Right atrium auricular region (tissue), 2 donors: ENCODE data around the gene CASS4. TPM values are rescaled to one million over a fixed set of nuclear protein-coding genes. Genes with fewer than 3 reads are reported as not detected.
"Not testable (repeated sequence)": the region's sequence is repeated elsewhere in the genome, so short reads cannot be mapped to it uniquely, and the experiment has no call there.

ENCODE experiments used
- DNase-seq: peaks from one replicate; pipeline ENCODE4 v3.0.0-alpha.2; 2019; ENCODE audit warnings: low spot score
- H3K27ac ChIP-seq, 2 donors: fragments of 200-600 bp; sonication (generic); 1 replicate in 1 of 2; 2 replicates in 1 of 2; pipeline ENCODE4 v1.5.1; 2016 to 2019
- H3K27me3 ChIP-seq, 2 donors: fragments of 200-600 bp; sonication (generic); one replicate each; pipeline versions ENCODE4 v1.5.1 to v1.6.0; 2017 to 2019
- H3K36me3 ChIP-seq: fragments of 200-600 bp; sonication (generic); one replicate; pipeline ENCODE4 v1.5.1; 2016
- H3K4me1 ChIP-seq, 2 donors: fragments of 200-600 bp; sonication (generic); one replicate each; pipeline versions ENCODE4 v1.5.1 to v1.6.0; 2017 to 2019
- H3K4me3 ChIP-seq, 2 donors: fragments of 200-600 bp; sonication (generic); 1 replicate in 1 of 2; 2 replicates in 1 of 2; pipeline ENCODE4 v1.5.1; 2017 to 2019; ENCODE audit warnings: mild to moderate bottlenecking in 1 of 2, moderate library complexity in 1 of 2
- H3K9me3 ChIP-seq, 2 donors: fragments of 200-600 bp; sonication (generic); one replicate each; pipeline ENCODE4 v1.5.1; 2019
- CTCF ChIP-seq, 2 donors: fragments of 200-600 bp; sonication (generic); IDR thresholded peaks; one replicate each; pipeline ENCODE4 v1.5.1; 2019; ENCODE audit warnings: antibody characterized with exemption in 2 of 2
- total RNA-seq, 2 donors: library from RNA; depleted of rRNA; stranded (reverse); fragments of >200 nt; gene quantifications; one replicate each; pipeline ENCODE4 v1.1.0, GENCODE V29; 2016

CASS4 gene
- total RNA-seq, 2 donors from 2014 or later = 2.0 to 2.4 TPM

GRCh38 chr20:56389807-56390206 is 22.3 kb upstream of the CASS4 start:
- DNase-seq = no peak
- Histone ChIP-seq H3K27me3 (no peaks in the 10 kb centered on the region), H3K9me3 (no peaks in the 10 kb centered on the region), H3K36me3 (no peaks in the 10 kb centered on the region), H3K4me3 (no peak overlapping the region), H3K27ac (no peak overlapping the region), H3K4me1 (peaks cover 0 to 24% of the 10 kb centered on the region in 2 donors)
- TF ChIP-seq CTCF (IDR thresholded peaks at IDR 0.05) = no peak

- peaks cover 0 to 24% of the 10 kb centered on the region in 2 donors for H3K4me1 ChIP-seq
- not testable (repeated sequence) for H3K27me3 ChIP-seq, H3K27ac ChIP-seq, DNase-seq, H3K9me3 ChIP-seq, H3K36me3 ChIP-seq, H3K4me3 ChIP-seq
These were observed 21.7 kb upstream of the CASS4 start for GRCh38 chr20:56390396-56390795.

- peaks cover 0 to 24% of the 10 kb centered on the region in 2 donors for H3K4me1 ChIP-seq
- no peak overlapping the region for H3K27ac ChIP-seq
- peak overlapping the region; percentile 82 to 92 for H3K4me3 ChIP-seq
- DNase-seq = no peak
- no peaks in the 10 kb centered on the region for H3K9me3 ChIP-seq
- no peaks in the 10 kb centered on the region for H3K27me3 ChIP-seq
- TF ChIP-seq CTCF (IDR thresholded peaks at IDR 0.05) = no peak
- H3K36me3 ChIP-seq = peaks cover 10% of the 10 kb centered on the region
These were observed 21.0 kb upstream of the CASS4 start for GRCh38 chr20:56391037-56391436.

GRCh38 chr20:56391596-56392131 is 20.4 kb upstream of the CASS4 start:
- Histone ChIP-seq H3K4me1 (peaks cover 0 to 24% of the 10 kb centered on the region in 2 donors), H3K9me3 (no peaks in the 10 kb centered on the region), H3K4me3 (peak overlapping the region; percentile 82 to 92), H3K36me3 (peaks cover 16% of the 10 kb centered on the region), H3K27ac (peak overlapping the region; percentile 91), H3K27me3 (no peaks in the 10 kb centered on the region)
- no peak for TF ChIP-seq CTCF (IDR thresholded peaks at IDR 0.05)
- DNase-seq = no peak

GRCh38 chr20:56392132-56392880 is 19.8 kb upstream of the CASS4 start, which contains the start of the genes AURKA and CSTF1:
TSS of gene AURKA (minus strand) at chr20:56392215. CDS start at chr20:56388197, 4,018 bp downstream.
TSS of gene CSTF1 (plus strand) at chr20:56392645. CDS start at chr20:56395553, 2,908 bp downstream.
- H3K27me3 ChIP-seq = no peaks in the 10 kb centered on the region
- H3K4me3 ChIP-seq = peak within 1 kb of the TSS; percentile 82 to 92
- H3K36me3 ChIP-seq = peaks cover 23% of the 10 kb centered on the region
- H3K27ac ChIP-seq = peak within 1 kb of the TSS; percentile 91
- peak; percentile 100 for DNase-seq
- no peaks in the 10 kb centered on the region for H3K9me3 ChIP-seq
- no peak for TF ChIP-seq CTCF (IDR thresholded peaks at IDR 0.05)
- H3K4me1 ChIP-seq = peaks cover 0 to 24% of the 10 kb centered on the region in 2 donors

- Histone ChIP-seq H3K27ac (peak overlapping the region; percentile 91), H3K4me3 (peak overlapping the region; percentile 82 to 92), H3K36me3 (peaks cover 29% of the 10 kb centered on the region), H3K27me3 (no peaks in the 10 kb centered on the region), H3K9me3 (no peaks in the 10 kb centered on the region), H3K4me1 (peaks cover 0 to 24% of the 10 kb centered on the region in 2 donors)
- no peak for TF ChIP-seq CTCF (IDR thresholded peaks at IDR 0.05)
- no peak for DNase-seq
These were observed 19.1 kb upstream of the CASS4 start for GRCh38 chr20:56392881-56393482.
